Activated CD4-positive, alpha-beta memory T cell treated with anti-CD3 and anti-CD28 coated beads for 36 hours (primary cell): Measurements from ENCODE around the gene GJA5. TPM values are rescaled to one million over a fixed set of nuclear protein-coding genes. Genes with fewer than 3 reads are reported as not detected.

ENCODE experiments used
- CTCF ChIA-PET: fragments of 350-600 bp; sonication (Branson Sonifier 250); formaldehyde crosslinking; loops from one replicate; lab custom pipeline; 2021; ENCODE audit warnings: antibody characterized with exemption, inconsistent platforms; lab: Charles Lee
- POLR2A ChIA-PET: fragments of 350-600 bp; sonication (Branson Sonifier 250); formaldehyde crosslinking; loops from one replicate; lab custom pipeline; 2021; ENCODE audit warnings: antibody characterized with exemption; lab: Charles Lee
- DNase-seq: peaks from one replicate; pipeline ENCODE4 v3.0.0-alpha.2; 2020
- H3K27ac Mint-ChIP-seq: one replicate; pipeline ENCODE4 v1.8.0; 2021; ENCODE audit warnings: mixed read lengths
- H3K27me3 Mint-ChIP-seq: one replicate; pipeline ENCODE4 v1.8.0; 2021; ENCODE audit warnings: mixed read lengths
- H3K36me3 Mint-ChIP-seq: one replicate; pipeline ENCODE4 v1.8.0; 2021; ENCODE audit warnings: mixed read lengths
- H3K4me1 Mint-ChIP-seq: one replicate; pipeline ENCODE4 v1.8.0; 2021; ENCODE audit warnings: low read depth, mixed read lengths
- H3K4me3 Mint-ChIP-seq: one replicate; pipeline ENCODE4 v1.8.0; 2021; ENCODE audit warnings: mild to moderate bottlenecking, mixed read lengths
- H3K9me3 Mint-ChIP-seq: one replicate; pipeline ENCODE4 v1.8.0; 2021; ENCODE audit warnings: mixed read lengths
- intact Hi-C: fragments of 100-400 bp; cut with micrococcal nuclease; formaldehyde crosslinking; loops from one replicate; pipeline ENCODE4 v1.15.1; 2023
- total RNA-seq, 2 experiments: library from RNA; stranded (reverse); gene quantifications; one replicate each; pipeline ENCODE4 v1.2.3, GENCODE V29; 2021

GJA5 gene
- not detected for total RNA-seq

- Mint-ChIP-seq H3K27me3 (no peaks in the 10 kb centered on the region), H3K4me3 (no peak within 1 kb of the TSS), H3K4me1 (peaks cover 20% of the 10 kb centered on the region), H3K36me3 (no peaks in the 10 kb centered on the region), H3K27ac (no peak within 1 kb of the TSS), H3K9me3 (no peaks in the 10 kb centered on the region)
- ChIA-PET CTCF (no interaction called here), POLR2A (no interaction called here)
- no peak for DNase-seq
- intact Hi-C loops = no loop called here
Observed at GRCh38 chr1:147760481-147761260, at the start of gene GJA5. Gene GJA5 (minus strand): TSS chr1:147760602. CDS start chr1:147759238, 1,364 bp downstream.

- H3K27me3 Mint-ChIP-seq = no peaks in the 10 kb centered on the region
- H3K4me1 Mint-ChIP-seq = peaks cover 7% of the 10 kb centered on the region
- intact Hi-C loops = no loop called here
- no peaks in the 10 kb centered on the region for H3K9me3 Mint-ChIP-seq
- DNase-seq = no peak
- H3K36me3 Mint-ChIP-seq = no peaks in the 10 kb centered on the region
- CTCF ChIA-PET = no interaction called here
- no peak overlapping the region for H3K27ac Mint-ChIP-seq
- POLR2A ChIA-PET = no interaction called here
- H3K4me3 Mint-ChIP-seq = no peak overlapping the region
Observed at GRCh38 chr1:147809236-147809635, 48.8 kb upstream of the GJA5 start.

- Mint-ChIP-seq H3K9me3 (no peaks in the 10 kb centered on the region), H3K27ac (no peak overlapping the region), H3K27me3 (peaks cover 2% of the 10 kb centered on the region), H3K36me3 (no peaks in the 10 kb centered on the region), H3K4me3 (no peak overlapping the region), H3K4me1 (peaks cover 5% of the 10 kb centered on the region)
- intact Hi-C loops = no loop called here
- POLR2A ChIA-PET = no interaction called here
- CTCF ChIA-PET = no interaction called here
- DNase-seq = no peak
Observed at GRCh38 chr1:147808025-147808424, 47.6 kb upstream of the GJA5 start.

GRCh38 chr1:147807405-147807804 is 47.0 kb upstream of the GJA5 start:
- ChIA-PET POLR2A (no interaction called here), CTCF (no interaction called here)
- H3K9me3 Mint-ChIP-seq = no peaks in the 10 kb centered on the region
- no peak overlapping the region for H3K4me3 Mint-ChIP-seq
- intact Hi-C loops = no loop called here
- peaks cover under 1% of the 10 kb centered on the region for H3K4me1 Mint-ChIP-seq
- H3K36me3 Mint-ChIP-seq = no peaks in the 10 kb centered on the region
- H3K27ac Mint-ChIP-seq = no peak overlapping the region
- peaks cover 2% of the 10 kb centered on the region for H3K27me3 Mint-ChIP-seq
- no peak for DNase-seq

GRCh38 chr1:147804942-147805723 is 44.7 kb upstream of the GJA5 start:
- no peak overlapping the region for H3K27ac Mint-ChIP-seq
- no peak overlapping the region for H3K4me3 Mint-ChIP-seq
- ChIA-PET POLR2A (no interaction called here), CTCF (no interaction called here)
- H3K4me1 Mint-ChIP-seq = no peaks in the 10 kb centered on the region
- H3K36me3 Mint-ChIP-seq = no peaks in the 10 kb centered on the region
- DNase-seq = no peak
- H3K9me3 Mint-ChIP-seq = no peaks in the 10 kb centered on the region
- intact Hi-C loops = no loop called here
- H3K27me3 Mint-ChIP-seq = peaks cover 2% of the 10 kb centered on the region

GRCh38 chr1:147800804-147801203 is 40.4 kb upstream of the GJA5 start:
- Mint-ChIP-seq H3K27me3 (peaks cover 5% of the 10 kb centered on the region), H3K27ac (no peak overlapping the region), H3K36me3 (no peaks in the 10 kb centered on the region), H3K4me3 (no peak overlapping the region), H3K9me3 (no peaks in the 10 kb centered on the region), H3K4me1 (no peaks in the 10 kb centered on the region)
- DNase-seq = no peak
- intact Hi-C loops = no loop called here
- POLR2A ChIA-PET = no interaction called here
- CTCF ChIA-PET = no interaction called here

- ChIA-PET CTCF (no interaction called here), POLR2A (no interaction called here)
- H3K36me3 Mint-ChIP-seq = no peaks in the 10 kb centered on the region
- H3K4me3 Mint-ChIP-seq = no peak overlapping the region
- H3K4me1 Mint-ChIP-seq = no peaks in the 10 kb centered on the region
- intact Hi-C loops = no loop called here
- no peak overlapping the region for H3K27ac Mint-ChIP-seq
- no peak for DNase-seq
- no peaks in the 10 kb centered on the region for H3K9me3 Mint-ChIP-seq
- H3K27me3 Mint-ChIP-seq = peaks cover 4% of the 10 kb centered on the region
Observed at GRCh38 chr1:147798731-147799130, 38.3 kb upstream of the GJA5 start.

- CTCF ChIA-PET = no interaction called here
- H3K36me3 Mint-ChIP-seq = no peaks in the 10 kb centered on the region
- H3K9me3 Mint-ChIP-seq = no peaks in the 10 kb centered on the region
- H3K4me1 Mint-ChIP-seq = no peaks in the 10 kb centered on the region
- H3K27me3 Mint-ChIP-seq = peaks cover 3% of the 10 kb centered on the region
- intact Hi-C loops = no loop called here
- no peak overlapping the region for H3K27ac Mint-ChIP-seq
- POLR2A ChIA-PET = no interaction called here
- no peak overlapping the region for H3K4me3 Mint-ChIP-seq
- no peak for DNase-seq
Observed at GRCh38 chr1:147794570-147794969, 34.2 kb upstream of the GJA5 start.

- no peaks in the 10 kb centered on the region for H3K36me3 Mint-ChIP-seq
- H3K4me3 Mint-ChIP-seq = no peak overlapping the region
- H3K9me3 Mint-ChIP-seq = no peaks in the 10 kb centered on the region
- ChIA-PET POLR2A (no interaction called here), CTCF (interaction anchor here (1.2 kb wide), 1 partner anchor 99 kb away, joined by 3 read pairs; no protein-coding TSS in a partner anchor)
- H3K27me3 Mint-ChIP-seq = peaks cover 5% of the 10 kb centered on the region
- H3K4me1 Mint-ChIP-seq = no peaks in the 10 kb centered on the region
- no peak overlapping the region for H3K27ac Mint-ChIP-seq
- DNase-seq = no peak
- intact Hi-C loops = no loop called here
Observed at GRCh38 chr1:147791876-147792275, 31.5 kb upstream of the GJA5 start.

GRCh38 chr1:147787765-147788164 is 27.4 kb upstream of the GJA5 start:
- H3K4me3 Mint-ChIP-seq = no peak overlapping the region
- no peaks in the 10 kb centered on the region for H3K9me3 Mint-ChIP-seq
- ChIA-PET CTCF (interaction anchor here (1.0 kb wide), 1 partner anchor 105 kb away, joined by 3 read pairs; no protein-coding TSS in a partner anchor), POLR2A (no interaction called here)
- H3K36me3 Mint-ChIP-seq = no peaks in the 10 kb centered on the region
- no peak for DNase-seq
- no peaks in the 10 kb centered on the region for H3K4me1 Mint-ChIP-seq
- H3K27me3 Mint-ChIP-seq = peaks cover 3% of the 10 kb centered on the region
- no peak overlapping the region for H3K27ac Mint-ChIP-seq
- intact Hi-C loops = no loop called here

- Mint-ChIP-seq H3K27me3 (peaks cover 5% of the 10 kb centered on the region), H3K9me3 (no peaks in the 10 kb centered on the region), H3K27ac (no peak overlapping the region), H3K4me1 (no peaks in the 10 kb centered on the region), H3K36me3 (no peaks in the 10 kb centered on the region), H3K4me3 (no peak overlapping the region)
- ChIA-PET CTCF (no interaction called here), POLR2A (no interaction called here)
- intact Hi-C loops = no loop called here
- no peak for DNase-seq
Observed at GRCh38 chr1:147786536-147786935, 26.1 kb upstream of the GJA5 start.

- Mint-ChIP-seq H3K27me3 (peaks cover 5% of the 10 kb centered on the region), H3K36me3 (no peaks in the 10 kb centered on the region), H3K4me3 (no peak overlapping the region), H3K9me3 (no peaks in the 10 kb centered on the region), H3K4me1 (no peaks in the 10 kb centered on the region), H3K27ac (no peak overlapping the region)
- CTCF ChIA-PET = no interaction called here
- DNase-seq = no peak
- intact Hi-C loops = no loop called here
- POLR2A ChIA-PET = no interaction called here
Observed at GRCh38 chr1:147785794-147786506, 25.5 kb upstream of the GJA5 start.
